H1 (cell line): ENCODE data around the gene NID2. TPM values are rescaled to one million over a fixed set of nuclear protein-coding genes. Genes with fewer than 3 reads are reported as not detected.

ENCODE experiments used
- CTCF ChIA-PET: fragments of 300-600 bp; sonication (Branson Sonifier 250); formaldehyde crosslinking; loops from one replicate; lab custom pipeline; 2021; ENCODE audit not compliant: partially characterized antibody; lab: Charles Lee
- POLR2A ChIA-PET: fragments of 300-600 bp; sonication (Branson Sonifier 250); formaldehyde crosslinking; loops from one replicate; lab custom pipeline; 2021; ENCODE audit warnings: inconsistent platforms; ENCODE audit not compliant: partially characterized antibody; lab: Charles Lee
- DNase-seq, 2 experiments: peaks; one replicate each; pipeline versions ENCODE4 v3.0.0 to v3.0.0-alpha.2; 2010 to 2022; ENCODE audit warnings: low spot score in 2 of 2, low read depth in 1 of 2, mixed read lengths in 1 of 2
- FAIRE-seq: peaks from 2 replicates; lab custom pipeline; 2011; peaks lifted over from hg19 to GRCh38; lab: Jason Lieb, UNC
- H2AFZ ChIP-seq: 2 replicates; pipeline ENCODE4 v1.8.1; 2012; ENCODE audit warnings: low read length, inconsistent platforms
- H2AK5ac ChIP-seq: 2 replicates; pipeline ENCODE4 v1.6.1; 2013; ENCODE audit warnings: low read depth, low read length
- H2BK120ac ChIP-seq: replicated peaks from 2 replicates; pipeline ENCODE3; 2013; ENCODE audit warnings: low read depth, low read length, inconsistent platforms
- H2BK12ac ChIP-seq: 2 replicates; pipeline ENCODE4 v1.6.1; 2013; ENCODE audit warnings: low read depth, low read length
- H2BK15ac ChIP-seq: 2 replicates; pipeline ENCODE4 v1.6.1; 2013; ENCODE audit warnings: low read length
- H2BK20ac ChIP-seq: 2 replicates; pipeline ENCODE4 v1.6.1; 2013; ENCODE audit warnings: low read length
- H2BK5ac ChIP-seq: 2 replicates; pipeline ENCODE4 v1.6.1; 2013; ENCODE audit warnings: low read depth, low read length
- H3K14ac ChIP-seq: 2 replicates; pipeline ENCODE4 v1.6.1; 2013; ENCODE audit warnings: inconsistent platforms; ENCODE audit not compliant: insufficient read length
- H3K18ac ChIP-seq: 2 replicates; pipeline ENCODE4 v1.6.1; 2013; ENCODE audit warnings: low read length; ENCODE audit errors: extremely low read depth
- H3K23ac ChIP-seq: 2 replicates; pipeline ENCODE4 v1.6.1; 2013; ENCODE audit warnings: inconsistent platforms; ENCODE audit not compliant: insufficient read length
- H3K23me2 ChIP-seq: 2 replicates; pipeline ENCODE4 v1.6.1; 2013; ENCODE audit warnings: low read depth, low read length
- H3K27ac ChIP-seq: 2 replicates; pipeline ENCODE4 v1.6.1; 2011; ENCODE audit warnings: low read depth, low read length, inconsistent platforms
- H3K27me3 ChIP-seq, 4 experiments: replicated peaks in 1 of 4; 1 replicate in 1 of 4; 2 replicates in 3 of 4; pipeline versions ENCODE4 v1.6.1 to v1.8.1; 2011 to 2013; ENCODE audit warnings: low read length in 3 of 4, mild to moderate bottlenecking in 3 of 4, inconsistent platforms in 2 of 4, mixed read lengths in 2 of 4, moderate library complexity in 1 of 4; ENCODE audit not compliant: control insufficient read depth in 3 of 4, insufficient read depth in 3 of 4; ENCODE audit errors: extremely low read depth in 1 of 4
- H3K36me3 ChIP-seq, 4 experiments: 2 replicates each; pipeline versions ENCODE4 v1.6.1 to v1.8.1; 2011 to 2013; ENCODE audit warnings: mild to moderate bottlenecking in 4 of 4, low read length in 3 of 4, moderate library complexity in 2 of 4, control low read depth in 1 of 4, inconsistent platforms in 1 of 4; ENCODE audit not compliant: insufficient read depth in 4 of 4, control insufficient read depth in 2 of 4
- H3K4ac ChIP-seq: replicated peaks from 2 replicates; pipeline ENCODE3; 2013; ENCODE audit warnings: low read length, low read depth, mixed read lengths, inconsistent platforms; ENCODE audit not compliant: insufficient read length
- H3K4me1 ChIP-seq, 4 experiments: replicated peaks in 1 of 4; 1 replicate in 1 of 4; 2 replicates in 3 of 4; pipeline versions ENCODE4 v1.6.1 to v1.8.1; 2011 to 2013; ENCODE audit warnings: low read length in 3 of 4, inconsistent platforms in 2 of 4, mixed read lengths in 1 of 4; ENCODE audit not compliant: insufficient read depth in 4 of 4, control insufficient read depth in 3 of 4
- H3K4me2 ChIP-seq, 2 experiments: 2 replicates each; pipeline versions ENCODE4 v1.6.1 to v1.8.1; 2011 to 2013; ENCODE audit warnings: low read depth in 2 of 2, low read length in 2 of 2, control low read depth in 1 of 2, inconsistent platforms in 1 of 2, mild to moderate bottlenecking in 1 of 2; ENCODE audit not compliant: insufficient read depth in 1 of 2
- H3K4me3 ChIP-seq, 4 experiments: fragments of 200-600, 300-600 bp in 1 of 4; sonication (generic), shearing (Covaris generic), sonication (Bioruptor Twin) in 1 of 4; 2 replicates each; pipeline versions ENCODE4 v1.5.1 to v1.8.1; 2011 to 2016; ENCODE audit warnings: low read length in 4 of 4, low read depth in 3 of 4, control low read depth in 2 of 4, inconsistent platforms in 2 of 4, mild to moderate bottlenecking in 2 of 4, mixed read lengths in 1 of 4, moderate library complexity in 1 of 4; ENCODE audit not compliant: insufficient read depth in 2 of 4; ENCODE audit errors: extremely low read depth in 1 of 4
- H3K56ac ChIP-seq: replicated peaks from 2 replicates; pipeline ENCODE3; 2013; ENCODE audit warnings: low read depth, mild to moderate bottlenecking, mixed read lengths, low read length, inconsistent platforms; ENCODE audit not compliant: insufficient read length
- H3K79me1 ChIP-seq: 2 replicates; pipeline ENCODE4 v1.6.1; 2013; ENCODE audit warnings: low read depth, low read length, control low read depth
- H3K79me2 ChIP-seq, 2 experiments: 2 replicates each; pipeline versions ENCODE4 v1.6.1 to v1.8.1; 2012 to 2013; ENCODE audit warnings: low read length in 2 of 2, mild to moderate bottlenecking in 2 of 2, inconsistent platforms in 1 of 2; ENCODE audit not compliant: insufficient read depth in 2 of 2, control insufficient read depth in 1 of 2
- H3K9ac ChIP-seq, 4 experiments: replicated peaks in 1 of 4; 1 replicate in 1 of 4; 2 replicates in 3 of 4; pipeline versions ENCODE4 v1.6.1 to v1.8.1; 2011 to 2013; ENCODE audit warnings: low read depth in 3 of 4, low read length in 3 of 4, control low read depth in 2 of 4, mild to moderate bottlenecking in 2 of 4, moderate library complexity in 2 of 4, inconsistent platforms in 1 of 4; ENCODE audit errors: extremely low read depth in 1 of 4
- H3K9me3 ChIP-seq, 2 experiments: 2 replicates each; pipeline versions ENCODE4 v1.6.1 to v1.8.1; 2012 to 2013; ENCODE audit warnings: mild to moderate bottlenecking in 2 of 2, moderate library complexity in 2 of 2, control low read depth in 1 of 2, inconsistent platforms in 1 of 2, low read depth in 1 of 2, low read length in 1 of 2, mixed read lengths in 1 of 2; ENCODE audit not compliant: insufficient read depth in 2 of 2
- H4K20me1 ChIP-seq, 2 experiments: replicated peaks in 1 of 2; 2 replicates each; pipeline versions ENCODE3 to v1.8.1; 2011 to 2013; ENCODE audit warnings: inconsistent platforms in 2 of 2, low read length in 2 of 2, mild to moderate bottlenecking in 1 of 2; ENCODE audit not compliant: insufficient read depth in 2 of 2, control insufficient read depth in 1 of 2
- H4K5ac ChIP-seq: 2 replicates; pipeline ENCODE4 v1.6.1; 2013; ENCODE audit warnings: low read length, low read depth, mixed read lengths, inconsistent platforms; ENCODE audit not compliant: insufficient read length
- H4K8ac ChIP-seq: 2 replicates; pipeline ENCODE4 v1.8.0; 2013; ENCODE audit warnings: mild to moderate bottlenecking, moderate library complexity, low read length, inconsistent platforms; ENCODE audit not compliant: insufficient read depth; ENCODE audit errors: extremely low read depth
- H4K91ac ChIP-seq: replicated peaks from 2 replicates; pipeline ENCODE3; 2013; ENCODE audit warnings: low read length, mixed read lengths, inconsistent platforms; ENCODE audit not compliant: insufficient read length
- GABPA ChIP-seq: IDR thresholded peaks from 2 replicates; pipeline ENCODE4 v1.6.1; 2011; ENCODE audit warnings: mild to moderate bottlenecking, low read length, moderate library complexity, borderline replicate concordance; ENCODE audit not compliant: insufficient read depth
- NRF1 ChIP-seq: IDR thresholded peaks from 2 replicates; pipeline ENCODE4 v1.6.1; 2011; ENCODE audit warnings: mild to moderate bottlenecking, low read depth, low read length, improper control_type of control experiment
- RNF2 ChIP-seq: fragments of 200-900, 300-1000 bp; sonication (generic); IDR thresholded peaks from 2 replicates; pipeline ENCODE4 v1.7.1; 2016; ENCODE audit warnings: borderline replicate concordance, low read depth, mild to moderate bottlenecking, antibody characterized with exemption, low read length; ENCODE audit not compliant: poor library complexity, severe bottlenecking; ENCODE audit errors: missing control alignments
- WGBS, 2 experiments: shearing (Covaris generic) in 1 of 2; methylation state at CpG; one replicate each; pipeline versions ENCODE4 v1.1.6 to v1.1.7; 2013 to 2015; ENCODE audit warnings: low lambda C conversion rate in 2 of 2, mixed read lengths in 2 of 2, inconsistent platforms in 1 of 2, low coverage in 1 of 2, missing lambda C conversion rate in 1 of 2; ENCODE audit not compliant: insufficient replicate concordance in 2 of 2, insufficient coverage in 1 of 2, insufficient read length in 1 of 2; ENCODE audit errors: extremely low coverage in 1 of 2, missing lambda C conversion rate in 1 of 2; 5-methylcytosine and 5-hydroxymethylcytosine counted together
- polyA plus RNA-seq, 7 experiments: library from polyadenylated mRNA; depleted of rRNA in 3 of 7; stranded (reverse) in 5 of 7; unstranded in 2 of 7; fragments of >200 nt in 5 of 7; fragments of 200-250 nt in 2 of 7; gene quantifications; 1 replicate in 5 of 7; 2 replicates in 1 of 7; 4 replicates in 1 of 7; pipeline versions ENCODE4 v1.2.1 to v1.2.3, GENCODE V29; 2011 to 2013; ENCODE audit warnings: missing spikeins in 2 of 7, mixed read lengths in 2 of 7
- total RNA-seq: library from RNA; stranded (reverse); fragmentation: NEBNext Ultra II Directional; extraction: Animal tissue kit (Norgen Biotek cat#: 25700); gene quantifications from 2 replicates; pipeline ENCODE4 v1.2.1, GENCODE V29; 2021

NID2 gene
- total and polyA plus RNA-seq, 2 of the 8 experiments (the other 6 are each of a cell fraction or from before 2014, with no cell fraction given) = 6.1 to 12.6 TPM

- no peak overlapping the region for H2BK5ac ChIP-seq
- H2BK12ac ChIP-seq = no peak overlapping the region
- no peak overlapping the region for H4K8ac ChIP-seq
- no peaks in the 10 kb centered on the region for H3K79me2 ChIP-seq
- DNase-seq = no peak
- no peak overlapping the region for H2BK120ac ChIP-seq
- H3K56ac ChIP-seq = no peak overlapping the region
- CTCF ChIA-PET = interaction anchor here (1.1 to 4.5 kb wide), 7 partner anchors 8 to 210 kb away, joined by 3 to 25 read pairs (median 7); no protein-coding TSS in a partner anchor
- H2AK5ac ChIP-seq = no peak overlapping the region
- H2BK20ac ChIP-seq = no peak overlapping the region; the same call in 1 of the 2 replicates
- H3K27ac ChIP-seq = no peak overlapping the region
- no peak for FAIRE-seq
- no peak overlapping the region for H3K9ac ChIP-seq
- TF ChIP-seq GABPA (no peak), RNF2 (no peak), NRF1 (no peak)
- H3K4me3 ChIP-seq = no peak overlapping the region
- H4K20me1 ChIP-seq = peaks cover 0 to 2% of the 10 kb centered on the region in 2 experiments
- 0 out of 8 replicates have a peak, but pooled peaks cover 0 to 2% (median 0%) of the 10 kb centered on the region in 4 experiments for H3K36me3 ChIP-seq
- H2AFZ ChIP-seq = no peak overlapping the region
- peaks cover 5 to 16% (median 14%) of the 10 kb centered on the region in 4 experiments for H3K27me3 ChIP-seq
- no peak overlapping the region for H2BK15ac ChIP-seq
- peaks cover 0 to 6% (median 0%) of the 10 kb centered on the region in 4 experiments; a peak in 2 of 7 replicates for H3K4me1 ChIP-seq
- H4K5ac ChIP-seq = no peak overlapping the region
- no peak overlapping the region for H3K23ac ChIP-seq
- no peaks in the 10 kb centered on the region for H3K79me1 ChIP-seq
- no peak overlapping the region for H3K4ac ChIP-seq
- no peak overlapping the region for H3K14ac ChIP-seq
- H3K9me3 ChIP-seq = no peaks in the 10 kb centered on the region
- WGBS, 2 experiments = 58% methylated on average over 2 of the region's 2 CpGs; no CpG with 5 or more reads in 1 of the 2 experiments
- POLR2A ChIA-PET = interaction anchor here (1.0 kb wide), 1 partner anchor 17 kb away, joined by 5 read pairs; no protein-coding TSS in a partner anchor
- H3K23me2 ChIP-seq = peaks cover 6% of the 10 kb centered on the region
- no peak overlapping the region for H3K18ac ChIP-seq
- H3K4me2 ChIP-seq = no peak overlapping the region
- no peak overlapping the region for H4K91ac ChIP-seq
Measured at GRCh38 chr14:52063052-52063462, 5.8 kb downstream of the NID2 start.
